ENCODE measurements around the gene PRR16. TPM values are rescaled to one million over a fixed set of nuclear protein-coding genes. Genes with fewer than 3 reads are reported as not detected.
"Not testable (repeated sequence)": the region's sequence is repeated elsewhere in the genome, so short reads cannot be mapped to it uniquely, and the experiment has no call there.

Gene PRR16
- total RNA-seq, 1 donor from 2014 or later = not detected

DNA sequence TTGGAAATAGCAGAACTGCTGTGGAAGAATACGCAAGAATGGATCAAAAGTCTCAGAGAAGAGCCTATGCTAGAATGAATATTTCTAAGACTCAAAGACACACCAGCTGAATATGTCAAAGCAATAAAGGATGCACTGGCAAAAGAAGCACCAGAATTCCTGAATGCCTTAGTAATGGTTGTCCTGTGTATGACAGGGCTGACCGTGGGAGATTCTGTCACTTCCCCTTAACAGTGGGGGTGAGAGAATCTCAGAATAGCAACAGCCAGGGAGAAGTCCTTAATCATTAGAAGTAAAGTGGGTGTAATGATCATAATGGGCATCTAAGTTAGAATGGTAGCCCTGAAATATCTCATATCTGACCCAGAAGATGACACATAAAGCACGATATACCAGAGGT lies 14.6 kb upstream of the PRR16 start:
- DNase-seq (ENCODE audit: low spot score) = no peak

GRCh38 chr5:120450910-120451309 lies 13.2 kb upstream of the PRR16 start:
- Mint-ChIP-seq H3K36me3 (ENCODE audit: low read depth) (no peaks in the 10 kb centered on the region), H3K4me3 (no peak overlapping the region), H3K27ac (no peak overlapping the region), H3K27me3 (ENCODE audit: insufficient read depth) (peaks cover 5% of the 10 kb centered on the region), H3K4me1 (ENCODE audit: low read depth) (no peaks in the 10 kb centered on the region), H3K9me3 (no peaks in the 10 kb centered on the region)
- intact Hi-C loops (cut with micrococcal nuclease) = no loop called here
- DNase-seq (ENCODE audit: low spot score) = no peak

More for the DNA sequence above, 14.6 kb upstream of the PRR16 start:
- no peaks in the 10 kb centered on the region for H3K9me3 Mint-ChIP-seq
- H3K4me3 Mint-ChIP-seq = no peak overlapping the region
- H3K4me1 Mint-ChIP-seq (ENCODE audit: low read depth) = no peaks in the 10 kb centered on the region
- H3K27me3 Mint-ChIP-seq (ENCODE audit: insufficient read depth) = peaks cover 2% of the 10 kb centered on the region
- no peak overlapping the region for H3K27ac Mint-ChIP-seq
- intact Hi-C loops (cut with micrococcal nuclease) = no loop called here
- no peaks in the 10 kb centered on the region for H3K36me3 Mint-ChIP-seq (ENCODE audit: low read depth)

DNA sequence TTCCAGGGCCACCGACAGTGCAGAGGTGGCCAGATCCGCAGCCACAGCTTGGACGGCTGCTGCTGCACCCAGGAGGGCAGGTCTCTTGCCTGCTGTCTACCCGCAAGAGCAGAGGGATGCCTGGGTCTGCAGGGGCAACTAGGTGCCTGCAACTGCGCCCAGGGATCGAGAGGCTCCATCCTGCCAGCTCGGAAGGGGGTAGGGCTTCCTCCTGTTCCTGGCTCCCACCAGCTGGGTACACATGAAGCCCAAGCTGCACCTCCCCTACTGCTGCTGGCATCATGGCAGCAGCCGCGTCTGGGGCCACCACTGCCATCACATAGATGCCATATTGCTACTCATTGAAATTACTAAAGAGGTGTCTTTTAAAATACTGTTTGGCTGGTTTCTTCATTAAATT lies 12.7 kb upstream of the PRR16 start:
- DNase-seq (ENCODE audit: low spot score) = no peak
- Mint-ChIP-seq H3K4me1 (ENCODE audit: low read depth) (no peaks in the 10 kb centered on the region), H3K4me3 (no peak overlapping the region), H3K36me3 (ENCODE audit: low read depth) (no peaks in the 10 kb centered on the region), H3K27me3 (ENCODE audit: insufficient read depth) (peaks cover 8% of the 10 kb centered on the region), H3K27ac (no peak overlapping the region), H3K9me3 (no peaks in the 10 kb centered on the region)
- intact Hi-C loops (cut with micrococcal nuclease) = no loop called here

DNA sequence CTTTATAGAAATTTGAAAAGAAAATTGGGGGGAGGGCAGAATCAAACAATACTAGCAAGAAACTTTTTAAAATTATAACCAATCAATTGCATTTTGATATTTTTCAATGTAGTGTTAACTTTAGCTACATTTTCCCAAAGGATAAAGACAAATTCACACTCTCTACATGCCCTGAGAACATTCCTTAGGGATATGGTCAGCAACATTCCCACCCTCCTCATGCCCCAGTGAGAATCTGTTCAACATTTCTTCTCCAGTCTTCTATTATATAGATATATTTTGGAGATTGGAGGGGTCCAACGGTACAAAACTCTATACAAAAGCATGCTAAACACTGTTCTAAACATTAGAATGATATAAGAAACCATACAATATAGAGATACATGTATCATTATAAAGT lies 11.6 kb upstream of the PRR16 start:
- intact Hi-C loops (cut with micrococcal nuclease) = no loop called here
- Mint-ChIP-seq H3K4me3 (no peak overlapping the region), H3K36me3 (ENCODE audit: low read depth) (no peaks in the 10 kb centered on the region), H3K27me3 (ENCODE audit: insufficient read depth) (peaks cover 8% of the 10 kb centered on the region), H3K27ac (no peak overlapping the region), H3K4me1 (ENCODE audit: low read depth) (no peaks in the 10 kb centered on the region), H3K9me3 (no peaks in the 10 kb centered on the region)
- no peak for DNase-seq (ENCODE audit: low spot score)

DNA sequence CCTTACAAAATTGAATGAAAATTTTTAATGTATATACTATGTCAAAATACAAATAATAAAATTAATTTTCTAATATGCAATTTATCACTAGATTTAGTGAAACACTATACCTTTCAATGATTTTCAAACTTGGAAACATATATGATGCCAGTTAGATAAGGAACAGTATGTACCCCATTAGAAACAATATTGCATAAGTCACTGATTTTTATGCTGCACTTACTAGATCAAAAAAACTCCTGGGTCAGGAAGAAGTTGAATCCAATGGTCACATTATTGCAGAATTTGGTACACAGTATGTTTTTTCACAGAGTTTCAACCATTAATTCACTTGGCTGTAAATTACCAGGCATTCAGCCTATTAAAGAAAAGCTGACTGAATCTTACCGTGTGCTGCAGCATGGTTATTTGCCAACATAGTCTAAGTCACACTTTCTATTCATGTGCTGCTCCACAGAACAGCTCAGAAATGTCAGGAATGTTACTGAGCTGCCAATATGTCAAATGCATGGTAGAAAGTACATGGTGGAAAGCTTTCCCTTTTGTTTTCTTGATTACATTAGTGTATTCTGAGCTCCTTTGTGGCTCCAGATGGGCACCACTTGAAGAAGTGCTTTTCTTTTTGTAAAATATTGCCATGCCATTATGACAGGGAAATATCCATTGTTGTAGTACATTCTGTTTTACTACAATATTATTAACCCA lies 9.9 kb upstream of the PRR16 start:
- H3K36me3 Mint-ChIP-seq (ENCODE audit: low read depth) = no peaks in the 10 kb centered on the region
- no peak overlapping the region for H3K27ac Mint-ChIP-seq
- no peak for DNase-seq (ENCODE audit: low spot score)
- peaks cover 8% of the 10 kb centered on the region for H3K27me3 Mint-ChIP-seq (ENCODE audit: insufficient read depth)
- H3K9me3 Mint-ChIP-seq = no peaks in the 10 kb centered on the region
- H3K4me3 Mint-ChIP-seq = no peak overlapping the region
- intact Hi-C loops (cut with micrococcal nuclease) = no loop called here
- peaks cover 6% of the 10 kb centered on the region for H3K4me1 Mint-ChIP-seq (ENCODE audit: low read depth)

DNA sequence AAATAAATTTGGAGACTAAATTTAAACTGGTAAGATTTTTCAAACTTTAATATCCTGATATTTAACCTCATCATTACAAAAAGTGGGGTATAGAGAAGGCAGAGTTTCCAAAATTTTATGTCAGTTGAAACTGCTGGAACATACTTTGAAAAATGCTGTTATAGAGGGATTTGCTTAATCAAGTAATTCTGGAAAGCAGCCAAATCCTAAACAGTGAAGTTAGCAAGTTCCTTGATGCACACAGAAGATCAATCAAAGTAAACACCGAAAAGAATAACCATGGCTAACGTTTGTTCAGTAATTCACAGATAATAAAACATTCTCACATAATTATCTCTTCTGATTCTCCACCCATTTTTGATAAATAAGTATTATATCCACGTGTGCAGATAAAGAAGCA lies 8.1 kb upstream of the PRR16 start:
- H3K9me3 Mint-ChIP-seq = no peaks in the 10 kb centered on the region
- no peak overlapping the region for H3K4me3 Mint-ChIP-seq
- H3K27me3 Mint-ChIP-seq (ENCODE audit: insufficient read depth) = peaks cover 11% of the 10 kb centered on the region
- H3K4me1 Mint-ChIP-seq (ENCODE audit: low read depth) = peaks cover 6% of the 10 kb centered on the region
- no peak overlapping the region for H3K27ac Mint-ChIP-seq
- H3K36me3 Mint-ChIP-seq (ENCODE audit: low read depth) = no peaks in the 10 kb centered on the region
- intact Hi-C loops (cut with micrococcal nuclease) = no loop called here
- DNase-seq (ENCODE audit: low spot score) = no peak

- intact Hi-C loops (cut with micrococcal nuclease) = loop anchor here (2.0 kb wide), 1 partner anchor 987 kb away; no protein-coding TSS in a partner anchor
- Mint-ChIP-seq H3K4me1 (ENCODE audit: low read depth) (peaks cover 6% of the 10 kb centered on the region), H3K27ac (no peak overlapping the region)
These were observed 6.1 kb upstream of the PRR16 start for GRCh38 chr5:120457839-120458507.

GRCh38 chr5:120458508-120458847 lies 5.6 kb upstream of the PRR16 start:
- H3K4me1 Mint-ChIP-seq (ENCODE audit: low read depth); H3K36me3 Mint-ChIP-seq (ENCODE audit: low read depth); H3K4me3 Mint-ChIP-seq; DNase-seq (ENCODE audit: low spot score); H3K9me3 Mint-ChIP-seq; H3K27ac Mint-ChIP-seq: not testable (repeated sequence)
- H3K27me3 Mint-ChIP-seq (ENCODE audit: insufficient read depth) = peaks cover 27% of the 10 kb centered on the region
- intact Hi-C loops (cut with micrococcal nuclease) = loop anchor here (2.0 kb wide), 1 partner anchor 988 kb away; no protein-coding TSS in a partner anchor

More at GRCh38 chr5:120457839-120458507, 6.1 kb upstream of the PRR16 start:
- Mint-ChIP-seq H3K36me3 (ENCODE audit: low read depth) (no peaks in the 10 kb centered on the region), H3K4me3 (peak overlapping the region; percentile 58), H3K9me3 (no peaks in the 10 kb centered on the region), H3K27me3 (ENCODE audit: insufficient read depth) (peaks cover 22% of the 10 kb centered on the region)
- DNase-seq (ENCODE audit: low spot score) = peak; percentile 37

DNA sequence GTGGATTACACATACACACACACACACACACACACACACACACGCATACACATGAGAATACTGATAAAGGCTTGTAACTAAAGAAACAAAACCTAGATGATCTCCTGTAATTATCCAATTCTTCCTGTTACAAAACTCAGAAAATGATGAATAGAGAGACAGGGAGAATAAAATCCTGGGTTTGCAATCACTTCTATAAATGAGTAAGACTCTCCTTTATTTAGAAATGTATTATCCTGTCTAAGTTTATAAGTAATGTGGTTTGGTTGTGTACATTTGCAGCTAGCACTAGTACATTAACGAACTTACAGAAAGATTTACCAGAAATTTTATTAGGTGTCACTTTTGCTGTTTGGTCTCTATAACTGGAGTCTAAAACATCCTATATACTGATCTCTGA lies 2.8 kb upstream of the PRR16 start:
- intact Hi-C loops (cut with micrococcal nuclease) = loop anchor here (10.0 kb wide), 1 partner anchor 1476 kb away; the partner anchor contains the start of gene DTWD2
- peaks cover 41% of the 10 kb centered on the region for H3K27me3 Mint-ChIP-seq (ENCODE audit: insufficient read depth)
- H3K36me3 Mint-ChIP-seq (ENCODE audit: low read depth) = no peaks in the 10 kb centered on the region
- no peaks in the 10 kb centered on the region for H3K9me3 Mint-ChIP-seq
- H3K4me1 Mint-ChIP-seq (ENCODE audit: low read depth) = peaks cover 6% of the 10 kb centered on the region
- no peak overlapping the region for H3K4me3 Mint-ChIP-seq
- H3K27ac Mint-ChIP-seq = no peak overlapping the region
- DNase-seq (ENCODE audit: low spot score) = no peak

GRCh38 chr5:120463006-120463680 lies 957 bp upstream of the PRR16 start:
- DNase-seq (ENCODE audit: low spot score) = no peak
- H3K4me1 Mint-ChIP-seq (ENCODE audit: low read depth) = peaks cover under 1% of the 10 kb centered on the region
- H3K27me3 Mint-ChIP-seq (ENCODE audit: insufficient read depth) = peaks cover 49% of the 10 kb centered on the region
- H3K27ac Mint-ChIP-seq = no peak overlapping the region
- no peaks in the 10 kb centered on the region for H3K9me3 Mint-ChIP-seq
- H3K36me3 Mint-ChIP-seq (ENCODE audit: low read depth) = no peaks in the 10 kb centered on the region
- H3K4me3 Mint-ChIP-seq = no peak overlapping the region
- intact Hi-C loops (cut with micrococcal nuclease) = loop anchor here (10.0 kb wide), 1 partner anchor 1478 kb away; the partner anchor contains the start of gene DTWD2

DNA sequence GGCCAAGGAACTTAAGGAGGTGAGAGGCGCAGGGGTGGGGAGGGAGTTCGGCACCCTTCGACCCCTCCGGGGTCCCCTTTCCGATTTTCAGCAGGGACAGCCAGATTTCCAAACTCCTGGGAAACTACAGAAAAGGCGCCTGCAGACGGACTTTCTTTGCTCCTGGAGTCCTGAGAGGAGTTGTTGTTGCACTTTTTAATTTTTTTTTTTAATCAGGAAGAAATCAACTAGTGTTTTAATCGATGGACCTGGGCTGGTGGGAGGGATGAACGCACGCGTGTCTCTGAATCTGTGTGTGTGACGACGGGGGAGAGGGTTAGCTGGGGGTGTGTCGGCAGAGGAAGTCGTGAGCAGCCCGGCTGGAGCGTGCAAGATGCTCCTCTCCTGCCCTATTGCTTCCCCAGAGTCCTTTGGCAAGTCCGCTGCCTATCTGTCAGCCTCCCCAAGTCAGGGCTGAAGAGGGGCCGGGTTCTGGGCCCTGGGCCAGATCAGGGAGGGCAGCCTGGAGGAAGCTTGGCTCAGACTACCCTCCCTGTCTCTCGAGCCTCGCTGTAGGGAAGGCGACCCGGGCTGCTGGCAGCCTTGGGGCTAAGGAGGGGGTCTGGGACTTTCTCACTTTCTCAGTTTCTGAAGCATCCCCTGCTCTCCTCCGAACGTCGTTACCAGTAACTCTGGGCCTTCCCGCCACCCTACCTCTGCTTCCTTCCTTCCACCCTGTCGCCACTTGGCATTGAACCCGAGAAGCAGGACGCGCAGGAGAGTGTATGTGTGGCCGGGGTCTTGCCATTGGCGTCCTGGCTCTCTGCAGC lies 731 bp downstream of the PRR16 start:
- H3K36me3 Mint-ChIP-seq (ENCODE audit: low read depth) = no peaks in the 10 kb centered on the region
- intact Hi-C loops (cut with micrococcal nuclease) = loop anchor here (10.0 kb wide), 1 partner anchor 1480 kb away; the partner anchor contains the start of gene DTWD2
- H3K27ac Mint-ChIP-seq = peak overlapping the region; percentile 23
- H3K9me3 Mint-ChIP-seq = no peaks in the 10 kb centered on the region
- peak overlapping the region; percentile 69 for H3K4me3 Mint-ChIP-seq
- no peak for DNase-seq (ENCODE audit: low spot score)
- no peaks in the 10 kb centered on the region for H3K4me1 Mint-ChIP-seq (ENCODE audit: low read depth)
- peaks cover 51% of the 10 kb centered on the region for H3K27me3 Mint-ChIP-seq (ENCODE audit: insufficient read depth)

- no peak for DNase-seq (ENCODE audit: low spot score)
- Mint-ChIP-seq H3K9me3 (no peaks in the 10 kb centered on the region), H3K27ac (no peak overlapping the region), H3K36me3 (ENCODE audit: low read depth) (no peaks in the 10 kb centered on the region), H3K27me3 (ENCODE audit: insufficient read depth) (peaks cover 53% of the 10 kb centered on the region), H3K4me1 (ENCODE audit: low read depth) (no peaks in the 10 kb centered on the region), H3K4me3 (peak overlapping the region; percentile 26)
- intact Hi-C loops (cut with micrococcal nuclease) = loop anchor here (10.0 kb wide), 1 partner anchor 1481 kb away; the partner anchor contains the start of gene DTWD2
These were observed 1.4 kb downstream of the PRR16 start for GRCh38 chr5:120465436-120465961.
